H9 (cell line): Measurements from ENCODE around the gene MICAL2. TPM values are rescaled to one million over a fixed set of nuclear protein-coding genes. Genes with fewer than 3 reads are reported as not detected.
A peak's percentile ranks its signal among the peaks of the same experiment; 100 is the strongest.

ENCODE experiments used
- DNase-seq: peaks from one replicate; pipeline ENCODE4 v3.0.0-alpha.2; 2017
- H2AFZ ChIP-seq: one replicate; pipeline ENCODE4 v1.6.1; 2013; ENCODE audit warnings: mild to moderate bottlenecking, low read length, control low read depth, moderate library complexity
- H2AK5ac ChIP-seq: 2 replicates; pipeline ENCODE4 v1.6.1; 2013; ENCODE audit warnings: low read length, control low read depth, mixed read lengths; ENCODE audit not compliant: insufficient read length
- H2BK120ac ChIP-seq: one replicate; pipeline ENCODE4 v1.6.1; 2013; ENCODE audit warnings: low read depth, mild to moderate bottlenecking, low read length, control low read depth, inconsistent platforms; ENCODE audit not compliant: poor library complexity, severe bottlenecking
- H2BK12ac ChIP-seq: 2 replicates; pipeline ENCODE4 v1.6.1; 2013; ENCODE audit warnings: low read length, control low read depth, mixed read lengths, low read depth; ENCODE audit not compliant: insufficient read length
- H2BK15ac ChIP-seq: 2 replicates; pipeline ENCODE4 v1.6.1; 2013; ENCODE audit warnings: low read depth, low read length, control low read depth
- H2BK20ac ChIP-seq: one replicate; pipeline ENCODE4 v1.6.1; 2013; ENCODE audit warnings: low read depth, mild to moderate bottlenecking, low read length, control low read depth, inconsistent platforms; ENCODE audit not compliant: poor library complexity, severe bottlenecking
- H2BK5ac ChIP-seq: 2 replicates; pipeline ENCODE4 v1.6.1; 2013; ENCODE audit warnings: low read length, control low read depth, mixed read lengths; ENCODE audit not compliant: insufficient read length
- H3K14ac ChIP-seq: 2 replicates; pipeline ENCODE4 v1.6.1; 2013; ENCODE audit warnings: low read length, control low read depth; ENCODE audit not compliant: insufficient read depth
- H3K18ac ChIP-seq: 2 replicates; pipeline ENCODE4 v1.6.1; 2013; ENCODE audit warnings: low read depth, mild to moderate bottlenecking, mixed read lengths, low read length, control low read depth; ENCODE audit not compliant: insufficient read length
- H3K23ac ChIP-seq: 2 replicates; pipeline ENCODE4 v1.6.1; 2013; ENCODE audit warnings: low read length, control low read depth, mixed read lengths, low read depth; ENCODE audit not compliant: insufficient read length
- H3K23me2 ChIP-seq: 2 replicates; pipeline ENCODE4 v1.6.1; 2013; ENCODE audit warnings: low read depth, mild to moderate bottlenecking, mixed read lengths, low read length, control low read depth; ENCODE audit not compliant: insufficient read length, poor library complexity, severe bottlenecking
- H3K27ac ChIP-seq: 2 replicates; pipeline ENCODE4 v1.5.1; 2013; ENCODE audit warnings: low read length, control low read depth, mixed read lengths, low read depth; ENCODE audit not compliant: insufficient read length
- H3K27me3 ChIP-seq: 2 replicates; pipeline ENCODE4 v1.6.1; 2013; ENCODE audit warnings: low read length, control low read depth, inconsistent platforms; ENCODE audit not compliant: insufficient read depth
- H3K4ac ChIP-seq: 2 replicates; pipeline ENCODE4 v1.6.1; 2013; ENCODE audit warnings: low read depth, mild to moderate bottlenecking, control low read depth, inconsistent platforms, low read length, moderate library complexity
- H3K4me1 ChIP-seq: 2 replicates; pipeline ENCODE4 v1.6.1; 2013; ENCODE audit warnings: low read length, control low read depth, inconsistent platforms; ENCODE audit not compliant: insufficient read depth
- H3K4me2 ChIP-seq: 2 replicates; pipeline ENCODE4 v1.6.1; 2013; ENCODE audit warnings: low read length, control low read depth, mixed read lengths; ENCODE audit not compliant: insufficient read length, insufficient read depth
- H3K56ac ChIP-seq: 2 replicates; pipeline ENCODE4 v1.6.1; 2013; ENCODE audit warnings: low read depth, mild to moderate bottlenecking, mixed read lengths, low read length, control low read depth; ENCODE audit not compliant: insufficient read length
- H3K79me1 ChIP-seq: 2 replicates; pipeline ENCODE4 v1.6.1; 2013; ENCODE audit warnings: low read depth, mild to moderate bottlenecking, moderate library complexity, low read length, control low read depth, inconsistent platforms; ENCODE audit not compliant: insufficient read depth, poor library complexity, severe bottlenecking
- H3K79me2 ChIP-seq: 2 replicates; pipeline ENCODE4 v1.6.1; 2013; ENCODE audit warnings: low read length, control low read depth, inconsistent platforms; ENCODE audit not compliant: insufficient read depth
- H3K9ac ChIP-seq: 2 replicates; pipeline ENCODE4 v1.6.1; 2013; ENCODE audit warnings: low read length, control low read depth, mixed read lengths; ENCODE audit not compliant: insufficient read length; ENCODE audit errors: extremely low read depth
- H3K9me3 ChIP-seq: one replicate; pipeline ENCODE4 v1.6.1; 2013; ENCODE audit warnings: low read depth, low read length, inconsistent platforms; ENCODE audit not compliant: control insufficient read depth
- H3T11ph ChIP-seq: one replicate; pipeline ENCODE4 v1.6.1; 2013; ENCODE audit warnings: mild to moderate bottlenecking, low read length, control low read depth, inconsistent platforms
- H4K20me1 ChIP-seq: one replicate; pipeline ENCODE4 v1.6.1; 2013; ENCODE audit not compliant: control insufficient read depth, insufficient read length, insufficient read depth
- H4K5ac ChIP-seq: 2 replicates; pipeline ENCODE4 v1.6.1; 2013; ENCODE audit warnings: low read depth, mild to moderate bottlenecking, mixed read lengths, low read length, control low read depth; ENCODE audit not compliant: insufficient read length
- H4K8ac ChIP-seq: replicated peaks from 2 replicates; pipeline ENCODE4 v1.6.1; 2013; ENCODE audit warnings: low read length, control low read depth, mixed read lengths, low read depth; ENCODE audit not compliant: insufficient read length
- H4K91ac ChIP-seq: 2 replicates; pipeline ENCODE4 v1.6.1; 2013; ENCODE audit warnings: low read depth, mild to moderate bottlenecking, moderate library complexity, mixed read lengths, low read length, control low read depth; ENCODE audit not compliant: insufficient read length
- H3K27ac Mint-ChIP-seq, 3 experiments: 2 replicates in 2 of 3; 3 replicates in 1 of 3; pipeline ENCODE4 v1.8.0; 2020 to 2021; ENCODE audit warnings: mixed read lengths in 3 of 3, mild to moderate bottlenecking in 1 of 3, moderate library complexity in 1 of 3
- H3K27me3 Mint-ChIP-seq: 2 replicates; pipeline ENCODE4 v1.8.0; 2021; ENCODE audit warnings: low read depth, mild to moderate bottlenecking, moderate library complexity, mixed read lengths
- H3K36me3 Mint-ChIP-seq, 3 experiments: 2 replicates in 2 of 3; 3 replicates in 1 of 3; pipeline ENCODE4 v1.8.0; 2020 to 2021; ENCODE audit warnings: low read depth in 3 of 3, mixed read lengths in 3 of 3; ENCODE audit not compliant: insufficient read depth in 1 of 3
- H3K4me1 Mint-ChIP-seq, 2 experiments: 2 replicates each; pipeline ENCODE4 v1.8.0; 2020; ENCODE audit warnings: mixed read lengths in 2 of 2
- H3K4me3 Mint-ChIP-seq, 2 experiments: 2 replicates in 1 of 2; 3 replicates in 1 of 2; pipeline ENCODE4 v1.8.0; 2020 to 2021; ENCODE audit warnings: mild to moderate bottlenecking in 2 of 2, mixed read lengths in 2 of 2, moderate library complexity in 1 of 2
- H3K9me3 Mint-ChIP-seq, 2 experiments: 2 replicates in 1 of 2; 3 replicates in 1 of 2; pipeline ENCODE4 v1.8.0; 2020; ENCODE audit warnings: mild to moderate bottlenecking in 2 of 2, mixed read lengths in 2 of 2, moderate library complexity in 1 of 2
- CTCF ChIP-seq: fragments of 200-600 bp; sonication (generic); conservative IDR thresholded peaks from 3 replicates; pipeline ENCODE4 v1.8.0; 2021; ENCODE audit warnings: antibody characterized with exemption, mild to moderate bottlenecking
- WGBS: extraction: QIAGEN DNeasy Blood & Tissue Kit; methylation state at CpG from one replicate; pipeline ENCODE4 v1.1.7; 2013; ENCODE audit warnings: missing lambda C conversion rate, low lambda C conversion rate, mixed read lengths; ENCODE audit not compliant: insufficient read length; ENCODE audit errors: extremely low coverage; 5-methylcytosine and 5-hydroxymethylcytosine counted together
- total RNA-seq: library from RNA; stranded (reverse); gene quantifications from 2 replicates; pipeline ENCODE4 v1.2.1, GENCODE V29; 2021

The MICAL2 gene
- total RNA-seq, 1 experiment from 2014 or later = 4.7 TPM

DNA sequence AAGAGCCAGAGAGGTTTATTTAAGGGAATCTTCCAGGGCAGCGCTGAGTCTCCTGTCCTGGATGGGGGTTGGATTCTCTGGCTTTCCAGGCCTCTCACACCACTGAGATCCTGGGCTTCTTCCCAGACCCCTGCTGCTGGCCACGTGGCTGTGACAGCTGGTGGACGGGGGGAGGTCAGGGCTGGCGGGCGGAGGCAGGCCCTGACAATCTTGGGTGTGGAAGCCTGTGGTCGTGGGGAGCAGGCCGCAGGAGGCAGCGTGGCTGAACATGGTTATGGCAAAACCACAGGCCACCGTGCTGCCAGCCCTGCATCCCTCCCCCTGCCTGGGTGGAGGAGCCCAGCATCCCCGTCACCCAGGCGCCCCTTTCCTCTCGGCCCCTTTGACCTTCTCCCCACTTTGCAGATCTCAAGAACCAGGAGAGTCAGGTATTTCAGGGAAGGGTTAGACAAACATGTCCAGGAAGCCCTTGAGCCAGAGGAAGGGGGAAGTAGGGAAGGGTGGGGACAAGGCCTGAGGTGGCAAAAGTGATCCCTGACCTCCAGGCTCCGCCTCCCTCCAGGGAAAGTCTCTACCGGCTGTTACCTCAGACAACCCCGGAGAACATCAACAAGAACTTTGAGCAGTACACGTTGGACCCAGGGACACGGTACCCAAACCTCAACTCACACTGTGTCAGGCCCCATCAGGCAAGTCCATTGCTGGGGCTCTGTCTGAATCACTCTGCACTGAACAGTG is 111.8 kb downstream of the MICAL2 start:
- H3K27me3 ChIP-seq = no peaks in the 10 kb centered on the region
- no peak overlapping the region for H3K9ac ChIP-seq
- DNase-seq = no peak

More for the DNA sequence above, 111.8 kb downstream of the MICAL2 start:
- Histone ChIP-seq H2BK15ac (no peak overlapping the region), H2BK5ac (no peak overlapping the region), H3K79me1 (no peaks in the 10 kb centered on the region), H3K18ac (no peak overlapping the region), H4K91ac (no peak overlapping the region), H3K9me3 (no peaks in the 10 kb centered on the region), H3K4ac (no peak overlapping the region), H3K4me1 (no peaks in the 10 kb centered on the region), H2BK20ac (no peak overlapping the region), H4K5ac (no peak overlapping the region), H3K23ac (no peak overlapping the region), H3K27ac (no peak overlapping the region), H3K4me2 (no peak overlapping the region), H3K14ac (0 out of 2 replicates have a peak overlapping the region, but pooled peaks have one; percentile 13), H3K56ac (no peak overlapping the region), H4K20me1 (no peaks in the 10 kb centered on the region), H4K8ac (no peak overlapping the region), H3K79me2 (no peaks in the 10 kb centered on the region), H2AK5ac (no peak overlapping the region), H2BK120ac (no peak overlapping the region), H3K23me2 (no peaks in the 10 kb centered on the region), H3T11ph (no peak overlapping the region), H2AFZ (no peak overlapping the region), H2BK12ac (no peak overlapping the region)
- no peak overlapping the region for H3K27ac Mint-ChIP-seq
- H3K36me3 Mint-ChIP-seq = no peaks in the 10 kb centered on the region
- no CpG with 5 or more reads among the region's 17 CpGs for WGBS
- TF ChIP-seq CTCF = no peak
- 0 out of 4 replicates have a peak, but pooled peaks cover 0 to 2% of the 10 kb centered on the region in 2 experiments for H3K4me1 Mint-ChIP-seq
- no peaks in the 10 kb centered on the region for H3K9me3 Mint-ChIP-seq
- no peak overlapping the region for H3K4me3 Mint-ChIP-seq
- peaks cover 4% of the 10 kb centered on the region for H3K27me3 Mint-ChIP-seq
